GM10248 (cell line): ENCODE results near the gene RRP15.

Experiments
- CTCF ChIA-PET: fragments of 300-600 bp; sonication (Branson Sonifier 250); formaldehyde crosslinking; extraction: SDS; loops from one replicate; lab custom pipeline; 2021; ENCODE audit warnings: antibody characterized with exemption; lab: Yijun Ruan, JAX
- POLR2A ChIA-PET: fragments of 350-650 bp; sonication (Branson Sonifier 250); formaldehyde crosslinking; extraction: SDS; loops from one replicate; lab custom pipeline; 2020; ENCODE audit warnings: antibody characterized with exemption; lab: Yijun Ruan, JAX
- DNase-seq: peaks from one replicate; pipeline ENCODE4 v3.0.0; 2012; ENCODE audit errors: extremely low spot score
- CTCF ChIP-seq: IDR thresholded peaks from 2 replicates; pipeline ENCODE4 v1.5.1; 2012; ENCODE audit warnings: mild to moderate bottlenecking, low read depth; ENCODE audit errors: extremely low read depth, missing control alignments, control extremely low read depth

The RRP15 gene

GRCh38 chr1:218382261-218382660 is 97.2 kb downstream of the RRP15 start:
- ChIA-PET CTCF (interaction anchor here (1.5 kb wide), 1 partner anchor 43 kb away, joined by 4 read pairs; no protein-coding TSS in a partner anchor), POLR2A (no interaction called here)
- DNase-seq, result no peak
- no peak for TF ChIP-seq CTCF

- no peak for TF ChIP-seq CTCF
- ChIA-PET CTCF (interaction anchor here (1.5 kb wide), 1 partner anchor 53 kb away, joined by 4 read pairs; no protein-coding TSS in a partner anchor), POLR2A (no interaction called here)
- no peak for DNase-seq
Observed at GRCh38 chr1:218383051-218383450, 98.0 kb downstream of the RRP15 start.

GRCh38 chr1:218383681-218384080 is 98.6 kb downstream of the RRP15 start:
- POLR2A ChIA-PET, result no interaction called here
- CTCF ChIA-PET, result interaction anchor here (1.5 kb wide), 1 partner anchor 54 kb away, joined by 4 read pairs; no protein-coding TSS in a partner anchor
- DNase-seq, result no peak
- TF ChIP-seq CTCF, result no peak

GRCh38 chr1:218384581-218384993 is 99.5 kb downstream of the RRP15 start:
- DNase-seq, result no peak
- TF ChIP-seq CTCF, result no peak
- CTCF ChIA-PET, result interaction anchor here (1.5 kb wide), 1 partner anchor 55 kb away, joined by 4 read pairs; no protein-coding TSS in a partner anchor
- POLR2A ChIA-PET, result no interaction called here
